ENCODE measurements around the gene HIC1. TPM values are rescaled to one million over a fixed set of nuclear protein-coding genes. Genes with fewer than 3 reads are reported as not detected.

Gene HIC1
- total RNA-seq, 1 experiment from 2014 or later, result 0.59 TPM

DNA sequence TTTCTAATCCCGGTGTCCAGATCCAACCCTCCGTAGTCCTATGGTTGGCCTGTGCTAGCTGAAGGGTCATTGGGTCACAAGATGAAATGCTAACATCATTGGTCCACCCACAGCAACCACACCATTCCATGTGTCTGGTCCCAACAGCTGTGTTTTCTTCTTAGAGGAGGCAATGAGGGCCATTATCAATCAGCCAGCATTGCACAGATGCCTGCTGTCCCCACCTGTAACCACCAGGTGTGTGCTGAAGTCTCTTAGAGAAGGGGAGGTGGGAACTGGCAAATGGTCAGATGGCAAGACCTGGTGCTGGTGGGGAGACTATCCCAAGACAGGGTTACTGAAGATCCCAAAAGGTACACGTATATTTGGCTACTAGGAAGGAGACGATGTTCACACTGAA lies 37.4 kb downstream of the HIC1 start:
- ChIA-PET CTCF (no interaction called here), POLR2A (interaction anchor here (0.7 kb wide), 1 partner anchor 11 kb away, joined by 7 read pairs; no protein-coding TSS in a partner anchor)
- no peaks in the 10 kb centered on the region for H3K27me3 Mint-ChIP-seq (ENCODE audit: insufficient read depth, unreplicated experiment)

DNA sequence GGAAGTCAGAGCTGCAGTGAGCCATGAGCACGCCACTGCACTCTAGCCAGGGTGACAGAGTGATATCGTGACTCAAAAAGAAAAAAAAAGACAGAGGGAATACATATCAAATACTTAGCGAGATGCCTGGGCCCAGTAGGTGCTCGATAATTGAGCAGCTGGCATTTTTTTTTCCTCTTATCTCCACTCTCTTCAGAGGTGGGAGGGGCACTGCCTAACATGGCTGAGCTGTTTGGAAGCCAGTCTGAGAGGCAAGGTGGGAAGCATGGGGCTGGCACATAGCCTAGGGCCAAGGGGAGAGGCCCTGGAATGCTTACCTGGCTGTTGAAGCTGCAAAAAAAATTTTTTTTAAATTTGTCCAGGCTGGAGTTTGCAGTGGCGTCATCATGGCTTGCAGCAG lies 38.4 kb downstream of the HIC1 start:
- ChIA-PET CTCF (no interaction called here), POLR2A (no interaction called here)
- intact Hi-C loops (cut with micrococcal nuclease; ENCODE audit: unreplicated experiment), result loop anchor here (10.0 kb wide), 1 partner anchor 151 kb away; no protein-coding TSS in a partner anchor
- BruUV-seq (replicated peaks), result no TSS peak
- Mint-ChIP-seq H3K4me3 (ENCODE audit: unreplicated experiment) (no peak overlapping the region), H3K9me3 (ENCODE audit: unreplicated experiment) (no peaks in the 10 kb centered on the region), H3K36me3 (ENCODE audit: insufficient read depth, unreplicated experiment) (peaks cover 13% of the 10 kb centered on the region), H3K27ac (ENCODE audit: unreplicated experiment) (no peak overlapping the region), H3K4me1 (ENCODE audit: low read depth, unreplicated experiment) (peaks cover 12% of the 10 kb centered on the region), H3K27me3 (ENCODE audit: insufficient read depth, unreplicated experiment) (no peaks in the 10 kb centered on the region)
- no peaks in the 10 kb centered on the region for H3K4me1 ChIP-seq
- no peaks in the 10 kb centered on the region for H3K27me3 ChIP-seq (replicated peaks; ENCODE audit: control insufficient read depth, insufficient read depth, low read length)
- 0 out of 2 replicates have a peak, but pooled peaks cover 2% of the 10 kb centered on the region for H3K36me3 ChIP-seq (ENCODE audit: control insufficient read depth, insufficient read depth, low read length)
- DNase-seq, result peak in 1 of 2 experiments; percentile 20
- no peak overlapping the region for H3K4me3 ChIP-seq (ENCODE audit: low read depth, low read length)
- TF ChIP-seq, protein P1, sequence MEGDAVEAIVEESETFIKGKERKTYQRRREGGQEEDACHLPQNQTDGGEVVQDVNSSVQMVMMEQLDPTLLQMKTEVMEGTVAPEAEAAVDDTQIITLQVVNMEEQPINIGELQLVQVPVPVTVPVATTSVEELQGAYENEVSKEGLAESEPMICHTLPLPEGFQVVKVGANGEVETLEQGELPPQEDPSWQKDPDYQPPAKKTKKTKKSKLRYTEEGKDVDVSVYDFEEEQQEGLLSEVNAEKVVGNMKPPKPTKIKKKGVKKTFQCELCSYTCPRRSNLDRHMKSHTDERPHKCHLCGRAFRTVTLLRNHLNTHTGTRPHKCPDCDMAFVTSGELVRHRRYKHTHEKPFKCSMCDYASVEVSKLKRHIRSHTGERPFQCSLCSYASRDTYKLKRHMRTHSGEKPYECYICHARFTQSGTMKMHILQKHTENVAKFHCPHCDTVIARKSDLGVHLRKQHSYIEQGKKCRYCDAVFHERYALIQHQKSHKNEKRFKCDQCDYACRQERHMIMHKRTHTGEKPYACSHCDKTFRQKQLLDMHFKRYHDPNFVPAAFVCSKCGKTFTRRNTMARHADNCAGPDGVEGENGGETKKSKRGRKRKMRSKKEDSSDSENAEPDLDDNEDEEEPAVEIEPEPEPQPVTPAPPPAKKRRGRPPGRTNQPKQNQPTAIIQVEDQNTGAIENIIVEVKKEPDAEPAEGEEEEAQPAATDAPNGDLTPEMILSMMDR (IDR thresholded peaks at IDR 0.05; ENCODE audit: insufficient read depth in 1 of 2, low read depth in 1 of 2, low read length in 1 of 2, severe bottlenecking in 1 of 2, unreplicated experiment in 1 of 2), result no peak
- H3K9me3 ChIP-seq, result no peaks in the 10 kb centered on the region

More for the DNA sequence above, 37.4 kb downstream of the HIC1 start:
- Histone ChIP-seq H3K4me3 (ENCODE audit: low read depth, low read length) (no peak overlapping the region), H3K4me1 (no peaks in the 10 kb centered on the region), H3K9me3 (no peaks in the 10 kb centered on the region), H3K27me3 (replicated peaks; ENCODE audit: control insufficient read depth, insufficient read depth, low read length) (no peaks in the 10 kb centered on the region), H3K36me3 (ENCODE audit: control insufficient read depth, insufficient read depth, low read length) (0 out of 2 replicates have a peak, but pooled peaks cover 2% of the 10 kb centered on the region)
- intact Hi-C loops (cut with micrococcal nuclease; ENCODE audit: unreplicated experiment), result loop anchor here (10.0 kb wide), 1 partner anchor 153 kb away; no protein-coding TSS in a partner anchor
- no peaks in the 10 kb centered on the region for H3K9me3 Mint-ChIP-seq (ENCODE audit: unreplicated experiment)
- H3K4me1 Mint-ChIP-seq (ENCODE audit: low read depth, unreplicated experiment), result peaks cover 12% of the 10 kb centered on the region
- no peak for DNase-seq
- H3K4me3 Mint-ChIP-seq (ENCODE audit: unreplicated experiment), result no peak overlapping the region
- no peak overlapping the region for H3K27ac Mint-ChIP-seq (ENCODE audit: unreplicated experiment)
- no TSS peak for BruUV-seq (replicated peaks)
- H3K36me3 Mint-ChIP-seq (ENCODE audit: insufficient read depth, unreplicated experiment), result peaks cover 13% of the 10 kb centered on the region
- TF ChIP-seq, protein P1 (IDR thresholded peaks at IDR 0.05; ENCODE audit: insufficient read depth in 1 of 2, low read depth in 1 of 2, low read length in 1 of 2, severe bottlenecking in 1 of 2, unreplicated experiment in 1 of 2), result no peak

DNA sequence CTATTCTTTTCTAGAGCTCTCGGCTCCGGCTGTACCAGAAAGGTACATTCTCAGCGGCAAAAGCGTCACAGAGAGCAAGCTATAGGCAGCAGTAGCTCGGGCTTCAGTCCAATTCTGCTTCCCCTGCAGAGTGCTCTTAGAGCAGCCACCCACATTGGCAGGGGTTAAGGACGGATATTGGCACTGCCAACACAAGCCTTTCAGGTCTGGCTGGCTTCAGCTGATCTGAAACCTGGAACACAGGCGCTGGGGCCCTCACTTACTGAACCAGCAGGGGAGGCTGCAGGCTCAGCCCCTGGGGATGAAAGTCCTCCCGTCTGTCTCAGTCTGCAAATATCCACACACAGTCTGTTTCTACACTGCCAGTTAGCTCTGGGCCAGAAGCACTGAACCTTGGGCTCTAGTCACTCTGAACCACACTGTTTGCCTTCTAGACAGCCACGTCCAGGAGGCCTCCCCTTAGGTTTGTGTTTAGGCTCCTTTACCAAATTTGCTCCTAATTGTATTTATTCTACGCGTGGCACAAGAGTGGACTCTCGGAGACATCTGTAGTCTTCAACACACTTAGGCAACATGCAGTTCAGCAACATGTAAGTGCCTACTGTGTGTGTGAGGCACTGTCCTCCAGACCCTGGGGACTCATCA lies 40.1 kb downstream of the HIC1 start:
- ChIA-PET CTCF (interaction anchor here (0.6 to 2.0 kb wide), 6 partner anchors 28 to 186 kb away, joined by 3 to 12 read pairs (median 4); no protein-coding TSS in a partner anchor), POLR2A (no interaction called here)
- H3K4me1 ChIP-seq, result no peaks in the 10 kb centered on the region
- intact Hi-C loops (cut with micrococcal nuclease; ENCODE audit: unreplicated experiment), result loop anchor here (10.0 kb wide), 1 partner anchor 150 kb away; no protein-coding TSS in a partner anchor
- H3K36me3 ChIP-seq (ENCODE audit: control insufficient read depth, insufficient read depth, low read length), result 0 out of 2 replicates have a peak, but pooled peaks cover 2% of the 10 kb centered on the region
- Mint-ChIP-seq H3K4me3 (ENCODE audit: unreplicated experiment) (no peak overlapping the region), H3K4me1 (ENCODE audit: low read depth, unreplicated experiment) (peaks cover 6% of the 10 kb centered on the region), H3K27me3 (ENCODE audit: insufficient read depth, unreplicated experiment) (no peaks in the 10 kb centered on the region), H3K36me3 (ENCODE audit: insufficient read depth, unreplicated experiment) (peaks cover 13% of the 10 kb centered on the region), H3K9me3 (ENCODE audit: unreplicated experiment) (no peaks in the 10 kb centered on the region), H3K27ac (ENCODE audit: unreplicated experiment) (no peak overlapping the region)
- BruUV-seq (replicated peaks), result no TSS peak
- TF ChIP-seq, protein P1 (IDR thresholded peaks at IDR 0.05; ENCODE audit: insufficient read depth in 1 of 2, low read depth in 1 of 2, low read length in 1 of 2, severe bottlenecking in 1 of 2, unreplicated experiment in 1 of 2), result peak; percentile 24 to 84
- H3K4me3 ChIP-seq (ENCODE audit: low read depth, low read length), result no peak overlapping the region
- H3K9me3 ChIP-seq, result no peaks in the 10 kb centered on the region
- DNase-seq, result peak in 1 of 2 experiments; percentile 50
- H3K27me3 ChIP-seq (replicated peaks; ENCODE audit: control insufficient read depth, insufficient read depth, low read length), result no peaks in the 10 kb centered on the region

Measured in Caco-2 (cell line).